Effector CD4-positive, alpha-beta T cell (primary cell): ENCODE data around the gene CFAP97D2. TPM values are rescaled to one million over a fixed set of nuclear protein-coding genes. Genes with fewer than 3 reads are reported as not detected.
"Not testable (repeated sequence)": the region's sequence is repeated elsewhere in the genome, so short reads cannot be mapped to it uniquely, and the experiment has no call there.

Experiments used
- DNase-seq: peaks from one replicate; pipeline ENCODE4 v3.0.0-alpha.2; 2020
- total RNA-seq: gene quantifications from one replicate; lab custom pipeline; 2026; lab: John Stamatoyannopoulos, UW

The CFAP97D2 gene
- not detected for total RNA-seq

- DNase-seq = no peak
Observed at GRCh38 chr13:114179087-114179658, at the start of gene CFAP97D2. Gene CFAP97D2 (plus strand): TSS chr13:114179257. CDS start chr13:114179331, 74 bp downstream.

GRCh38 chr13:114129649-114130062, 49.4 kb upstream of the CFAP97D2 start:
- no peak for DNase-seq

GRCh38 chr13:114130131-114130836, 48.8 kb upstream of the CFAP97D2 start:
- no peak for DNase-seq

DNA sequence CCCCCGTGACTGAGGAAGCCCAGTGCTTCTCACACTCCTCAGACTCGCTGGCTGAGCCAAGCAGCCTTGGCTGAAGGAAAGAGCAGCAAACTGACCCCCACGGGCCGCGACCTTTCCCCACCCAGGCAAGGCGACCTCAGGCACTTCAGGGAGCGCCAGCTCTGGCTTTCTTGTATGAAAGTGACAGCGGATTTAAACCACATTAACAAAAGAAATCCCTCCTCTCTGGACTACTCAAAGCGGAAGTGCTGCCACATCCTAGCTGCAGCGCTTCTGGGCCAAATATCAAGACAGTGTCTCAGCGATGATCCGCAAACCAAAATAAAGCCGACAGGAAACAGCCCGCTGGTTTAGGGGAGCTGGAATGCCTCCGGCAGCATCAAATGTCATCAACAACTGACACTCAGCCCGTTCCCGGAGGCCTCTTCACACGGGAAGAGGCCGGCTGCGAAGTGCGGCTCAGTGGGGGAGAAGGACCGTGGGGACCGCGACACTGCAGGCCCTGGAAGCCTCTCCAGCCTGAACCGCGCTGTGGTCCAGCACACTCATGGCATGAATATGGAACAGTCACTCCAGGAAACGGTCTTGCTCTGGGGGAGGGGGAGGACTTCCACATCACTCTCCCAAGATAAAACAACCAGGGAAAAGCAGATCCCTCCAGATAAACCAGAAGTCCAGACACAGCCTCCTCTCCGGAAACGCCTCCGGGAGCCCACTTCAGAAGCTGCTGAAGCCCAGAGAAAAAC, 48.0 kb upstream of the CFAP97D2 start:
- peak; percentile 63 for DNase-seq

DNA sequence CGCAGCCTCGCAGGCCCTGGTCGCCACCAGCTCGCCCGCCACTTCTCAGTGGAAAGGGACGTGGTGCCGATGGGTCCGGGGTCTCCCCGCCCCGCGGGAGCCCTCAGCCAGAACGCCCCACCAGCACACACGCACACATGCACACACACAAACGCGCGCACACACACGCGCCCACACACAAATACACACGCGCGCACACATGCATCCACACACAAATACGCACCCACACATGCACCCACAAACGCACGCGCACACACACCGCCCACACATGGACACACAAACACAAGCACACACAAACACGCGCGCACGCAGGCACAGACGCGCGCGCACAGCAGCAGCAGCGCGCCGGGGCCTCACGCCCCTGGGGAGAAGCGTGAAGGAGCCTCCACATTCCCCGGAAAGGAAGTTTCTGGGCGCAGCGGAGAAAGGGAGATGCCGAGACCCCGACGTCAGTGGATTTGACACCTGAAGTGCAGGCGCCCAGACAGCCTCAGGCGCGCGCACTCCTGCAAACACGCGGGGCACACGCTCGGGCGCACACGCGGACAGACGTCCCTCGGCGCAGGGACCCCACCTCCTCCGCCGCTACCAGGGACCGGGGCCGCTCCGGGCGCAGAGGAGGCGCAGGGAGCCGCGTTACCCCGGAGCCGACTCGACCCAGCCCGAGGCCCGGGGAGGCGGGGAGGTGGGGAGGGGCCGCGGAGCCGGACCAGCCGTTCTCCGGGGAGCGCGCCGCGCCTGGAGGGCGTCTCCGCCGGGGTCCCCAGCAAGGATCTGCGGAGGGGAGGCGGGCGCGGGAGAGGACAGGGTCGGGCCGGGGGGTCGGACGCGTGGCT, 47.3 kb upstream of the CFAP97D2 start:
- no peak for DNase-seq

- DNase-seq = peak; percentile 53
Observed at GRCh38 chr13:114132419-114133121, 46.5 kb upstream of the CFAP97D2 start, which contains the start of gene RASA3. Gene RASA3 (minus strand): TSS chr13:114132623. CDS start chr13:114132489, 134 bp downstream.

GRCh38 chr13:114133126-114133525, 45.9 kb upstream of the CFAP97D2 start:
- not testable (repeated sequence) for DNase-seq

GRCh38 chr13:114133552-114133951, 45.5 kb upstream of the CFAP97D2 start:
- DNase-seq = not testable (repeated sequence)

GRCh38 chr13:114134111-114134943, 44.7 kb upstream of the CFAP97D2 start:
- DNase-seq = peak; percentile 28

DNA sequence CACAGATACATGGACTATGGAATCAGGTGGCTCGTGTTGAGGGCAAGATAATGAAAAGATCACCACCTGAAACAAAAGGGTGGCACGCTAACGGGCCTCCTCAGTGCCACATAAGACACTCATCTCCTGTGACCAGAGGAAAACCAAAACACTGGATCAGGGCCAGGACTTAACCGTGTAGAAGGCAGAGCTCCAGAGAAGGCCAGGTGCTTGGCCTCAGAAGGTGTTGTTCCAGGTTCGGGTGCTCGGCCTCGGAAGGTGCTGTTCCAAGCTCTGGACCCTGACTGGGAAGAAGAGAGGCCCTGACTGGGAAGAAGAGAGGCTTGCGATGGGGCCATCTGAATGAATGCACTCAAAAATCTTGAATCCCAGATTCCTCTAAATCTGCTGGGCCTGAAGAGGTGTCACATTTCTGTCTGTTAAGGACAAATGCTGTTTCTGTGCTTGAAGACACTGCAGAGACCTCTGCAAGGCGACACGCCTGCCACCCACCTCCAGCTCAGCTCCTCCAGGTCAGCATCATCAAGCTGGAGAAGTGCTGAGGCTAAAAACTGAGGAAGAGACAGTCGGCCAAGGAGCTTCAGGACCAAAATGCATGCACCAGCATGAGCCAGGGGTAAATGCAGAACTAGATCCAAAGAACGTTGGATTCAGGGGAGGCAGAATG, 44.0 kb upstream of the CFAP97D2 start:
- no peak for DNase-seq

- no peak for DNase-seq
Observed at GRCh38 chr13:114135731-114136171, 43.3 kb upstream of the CFAP97D2 start.

- no peak for DNase-seq
Observed at GRCh38 chr13:114136576-114136975, 42.5 kb upstream of the CFAP97D2 start.

GRCh38 chr13:114140131-114140905, 38.7 kb upstream of the CFAP97D2 start:
- DNase-seq = peak; percentile 42

- peak; percentile 41 for DNase-seq
Observed at GRCh38 chr13:114140906-114141250, 38.2 kb upstream of the CFAP97D2 start.

DNA sequence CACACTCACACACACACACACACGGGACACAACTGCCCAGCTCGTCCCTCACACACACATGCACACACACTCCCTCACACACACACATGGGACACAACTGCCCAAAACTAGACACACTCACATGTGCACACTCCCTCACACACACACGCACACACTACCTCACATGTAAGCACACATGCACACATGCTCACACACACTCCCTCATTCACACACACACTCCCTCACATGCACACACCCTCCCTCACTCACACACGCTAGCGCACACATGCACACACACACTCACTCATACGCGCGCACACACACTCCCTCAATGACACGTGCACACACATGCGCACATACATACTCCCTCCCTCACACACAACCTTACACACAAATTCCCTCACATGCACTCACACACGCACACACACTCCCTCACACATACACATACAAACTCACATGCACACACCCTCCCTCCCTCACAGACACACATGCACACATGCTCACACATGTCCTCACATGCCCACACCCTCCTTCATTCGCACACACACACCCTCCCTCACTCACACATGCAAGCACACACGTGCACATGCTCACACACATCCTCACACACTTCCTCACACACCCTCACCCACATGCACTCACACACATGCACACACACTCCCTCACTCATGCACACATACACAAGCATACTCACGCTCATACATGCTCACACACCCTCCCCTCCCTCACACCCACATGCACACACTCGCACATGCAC, 37.6 kb upstream of the CFAP97D2 start:
- no peak for DNase-seq

DNA sequence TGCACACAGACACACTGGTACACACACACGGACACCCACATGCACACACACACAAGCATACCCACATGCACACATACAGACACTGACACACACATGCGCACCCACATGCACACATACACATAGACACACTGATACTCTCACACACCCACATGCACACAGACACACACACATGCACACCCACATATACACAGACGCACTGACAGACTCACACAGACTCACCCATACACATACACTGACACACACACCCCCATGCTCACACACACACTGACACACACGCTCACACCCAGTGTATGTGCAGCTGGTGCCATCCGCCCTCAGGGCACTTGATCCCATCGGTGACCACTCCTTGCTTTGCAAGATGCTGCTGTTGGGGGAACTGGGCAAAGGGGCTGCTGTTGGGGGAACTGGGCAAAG, 36.9 kb upstream of the CFAP97D2 start:
- no peak for DNase-seq

DNA sequence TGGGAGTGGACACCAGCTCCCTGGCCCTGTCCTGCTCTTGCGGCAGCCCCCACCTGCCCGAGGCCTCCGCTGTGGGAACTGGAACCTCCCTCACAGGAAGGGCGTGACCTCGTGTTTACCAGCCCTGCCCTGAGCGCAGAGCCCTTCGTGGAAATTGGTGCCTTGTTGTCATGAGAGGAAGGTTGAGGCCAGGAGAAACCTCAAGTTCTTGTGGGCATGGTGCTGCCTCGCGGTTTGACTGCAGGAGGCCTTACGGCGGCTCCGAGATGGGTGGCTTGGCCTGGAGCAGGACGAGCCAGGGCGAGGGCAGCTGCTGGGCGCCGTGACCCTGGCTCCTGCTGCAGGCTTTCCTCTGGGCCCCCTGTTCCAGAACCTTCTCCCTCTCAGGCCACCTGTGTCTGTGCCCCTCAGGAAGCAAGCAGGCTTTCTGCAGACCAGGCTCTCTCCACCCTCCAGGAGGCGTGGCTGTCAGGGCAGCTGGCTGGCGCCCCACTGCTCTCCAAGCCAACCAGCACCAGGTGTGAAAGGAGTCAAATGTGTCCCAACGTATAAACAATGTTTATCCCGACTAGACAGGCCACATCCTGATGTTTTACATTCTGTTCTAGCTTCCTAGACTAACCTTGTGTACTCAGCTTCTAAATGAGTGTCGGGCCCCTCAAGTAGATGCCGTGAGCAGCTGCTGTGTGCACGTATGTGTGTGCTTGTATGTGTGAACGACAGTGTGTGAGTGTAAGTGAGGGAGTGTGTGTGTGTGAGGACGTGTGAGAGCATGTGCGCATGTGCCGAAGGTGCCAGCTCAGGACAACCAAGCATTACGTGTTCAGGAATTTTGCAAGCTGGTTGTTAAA, 36.2 kb upstream of the CFAP97D2 start:
- peak; percentile 65 for DNase-seq
